PC-3 (cell line): ENCODE measurements around the gene MAP7.

ENCODE experiments used
- CTCF ChIP-seq: fragments of 300-600 bp; sonication (generic); conservative IDR thresholded peaks from 2 replicates; pipeline ENCODE4 v1.5.1; 2017; ENCODE audit warnings: antibody characterized with exemption, low read depth, mild to moderate bottlenecking, low read length
- EZH2 ChIP-seq: fragments of 300-600 bp; sonication (generic); IDR thresholded peaks from one replicate; pipeline ENCODE4 v1.6.1; 2017; ENCODE audit warnings: antibody characterized with exemption, mild to moderate bottlenecking, low read length; ENCODE audit not compliant: unreplicated experiment
- EZH2phosphoT487 ChIP-seq: fragments of 300-600 bp; sonication (generic); IDR thresholded peaks from 2 replicates; pipeline ENCODE4 v1.6.1; 2018; ENCODE audit warnings: mild to moderate bottlenecking, antibody characterized with exemption, low read length, borderline replicate concordance

DNA sequence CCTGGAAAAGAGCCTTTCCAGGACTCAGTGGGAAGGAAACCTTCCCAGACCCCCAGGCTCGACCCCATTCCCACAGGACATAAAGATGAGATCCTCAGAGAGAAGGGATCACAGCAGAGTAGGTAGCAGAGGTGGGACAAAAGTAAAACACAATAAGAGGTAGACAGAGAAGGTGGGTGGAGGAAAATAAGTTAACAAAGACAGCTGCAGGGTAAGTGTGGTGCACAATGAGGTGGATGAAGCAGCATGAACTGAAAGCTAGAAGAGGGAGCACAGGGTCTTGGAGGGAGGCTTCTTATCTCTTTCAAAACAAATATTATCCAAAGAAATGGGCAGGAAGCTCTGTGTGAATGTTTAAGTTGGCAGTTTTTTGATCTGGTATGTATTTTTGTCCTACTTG, 14.0 kb upstream of the MAP7 start:
- no peak for TF ChIP-seq CTCF
- TF ChIP-seq EZH2phosphoT487, result no peak
- no peak for TF ChIP-seq EZH2
